HPDE6-E6E7 (cell line): ENCODE measurements around the gene VAT1L.
"Not testable (repeated sequence)": the region's sequence is repeated elsewhere in the genome, so short reads cannot be mapped to it uniquely, and the experiment has no call there.

Source experiments
- DNase-seq: peaks from one replicate; pipeline ENCODE4 v3.0.0; 2011; ENCODE audit warnings: missing footprints; ENCODE audit errors: extremely low spot score

The VAT1L gene

GRCh38 chr16:77910021-77910420 is 121.7 kb downstream of the VAT1L start:
- DNase-seq = no peak

GRCh38 chr16:77912617-77913016 is 124.3 kb downstream of the VAT1L start:
- DNase-seq = no peak

GRCh38 chr16:77913738-77914253 is 125.4 kb downstream of the VAT1L start:
- no peak for DNase-seq

- no peak for DNase-seq
Measured at GRCh38 chr16:77916111-77916510, 127.7 kb downstream of the VAT1L start.

- no peak for DNase-seq
Measured at GRCh38 chr16:77917971-77918370, 129.6 kb downstream of the VAT1L start.

GRCh38 chr16:77918809-77919707 is 130.7 kb downstream of the VAT1L start:
- no peak for DNase-seq

GRCh38 chr16:77919761-77920415 is 131.5 kb downstream of the VAT1L start:
- no peak for DNase-seq

GRCh38 chr16:77920984-77921383 is 132.6 kb downstream of the VAT1L start:
- DNase-seq = no peak

- DNase-seq = no peak
Measured at GRCh38 chr16:77922228-77922754, 133.9 kb downstream of the VAT1L start.

- no peak for DNase-seq
Measured at GRCh38 chr16:77925531-77925930, 137.2 kb downstream of the VAT1L start.

- DNase-seq = no peak
Measured at GRCh38 chr16:77928096-77928495, 139.7 kb downstream of the VAT1L start.

GRCh38 chr16:77929004-77929403 is 140.6 kb downstream of the VAT1L start:
- no peak for DNase-seq

- no peak for DNase-seq
Measured at GRCh38 chr16:77931058-77931457, 142.7 kb downstream of the VAT1L start.

- no peak for DNase-seq
Measured at GRCh38 chr16:77937473-77938149, 149.2 kb downstream of the VAT1L start.

- no peak for DNase-seq
Measured at GRCh38 chr16:77938913-77939312, 150.5 kb downstream of the VAT1L start.

GRCh38 chr16:77939968-77940367 is 151.6 kb downstream of the VAT1L start:
- no peak for DNase-seq

- no peak for DNase-seq
Measured at GRCh38 chr16:77943801-77944200, 155.4 kb downstream of the VAT1L start.

GRCh38 chr16:77944631-77945030 is 156.3 kb downstream of the VAT1L start:
- DNase-seq = no peak

- no peak for DNase-seq
Measured at GRCh38 chr16:77945126-77945525, 156.8 kb downstream of the VAT1L start.

- DNase-seq = no peak
Measured at GRCh38 chr16:77946823-77947222, 158.5 kb downstream of the VAT1L start.

- not testable (repeated sequence) for DNase-seq
Measured at GRCh38 chr16:77947590-77947989, 159.2 kb downstream of the VAT1L start.

GRCh38 chr16:77948835-77949234 is 160.5 kb downstream of the VAT1L start:
- DNase-seq = no peak
